ENCODE measurements around the gene MRM2.
"Not testable (repeated sequence)": the region's sequence is repeated elsewhere in the genome, so short reads cannot be mapped to it uniquely, and the experiment has no call there.

Gene MRM2

DNA sequence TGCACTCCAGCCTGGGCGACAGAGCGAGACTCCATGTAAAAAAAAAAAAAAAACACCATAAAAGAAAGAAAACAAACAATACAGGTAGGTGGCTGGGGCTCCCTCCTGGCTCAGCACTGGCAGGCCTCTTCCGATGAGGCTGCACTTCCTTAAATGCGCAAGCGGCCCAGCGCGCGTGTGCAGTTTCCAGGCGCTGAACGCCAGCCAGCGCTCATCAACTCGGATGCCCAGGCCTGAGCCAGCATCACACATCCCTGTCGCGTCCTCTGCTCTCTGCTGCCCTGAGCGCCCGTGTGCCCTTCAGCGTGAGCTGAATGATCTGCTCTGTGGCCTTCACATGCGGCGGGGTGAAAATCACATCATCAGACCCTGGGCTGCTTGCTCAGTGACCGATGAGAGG, 31.9 kb upstream of the MRM2 start:
- Mint-ChIP-seq H3K27me3 (no peaks in the 10 kb centered on the region), H3K4me3 (no peak overlapping the region), H3K36me3 (peaks cover 4% of the 10 kb centered on the region), H3K27ac (no peak overlapping the region), H3K4me1 (ENCODE audit: low read depth) (no peaks in the 10 kb centered on the region), H3K9me3 (ENCODE audit: low read depth) (no peaks in the 10 kb centered on the region)

DNA sequence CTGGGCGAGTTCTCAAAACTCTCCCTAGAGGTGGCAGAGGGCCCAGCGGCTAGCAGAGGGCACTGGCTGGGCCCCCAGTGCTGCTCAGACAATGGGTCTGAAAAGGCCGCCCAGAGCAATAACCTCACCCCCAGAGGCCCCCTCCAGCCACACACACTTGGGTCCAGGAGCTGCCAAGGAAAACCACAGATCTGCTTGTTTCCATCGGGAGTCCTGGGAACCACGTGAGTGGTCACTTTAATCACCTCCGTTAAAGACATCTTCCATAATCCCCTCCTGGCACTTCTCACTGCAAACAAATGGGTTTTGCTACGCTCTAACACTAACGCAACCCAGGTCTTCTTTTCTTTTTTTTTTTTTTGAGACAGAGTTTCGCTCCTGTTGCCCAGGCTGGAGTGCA, 30.0 kb upstream of the MRM2 start:
- Mint-ChIP-seq H3K27ac (no peak overlapping the region), H3K27me3 (no peaks in the 10 kb centered on the region), H3K9me3 (ENCODE audit: low read depth) (no peaks in the 10 kb centered on the region), H3K4me1 (ENCODE audit: low read depth) (no peaks in the 10 kb centered on the region), H3K36me3 (peaks cover 4% of the 10 kb centered on the region), H3K4me3 (no peak overlapping the region)

DNA sequence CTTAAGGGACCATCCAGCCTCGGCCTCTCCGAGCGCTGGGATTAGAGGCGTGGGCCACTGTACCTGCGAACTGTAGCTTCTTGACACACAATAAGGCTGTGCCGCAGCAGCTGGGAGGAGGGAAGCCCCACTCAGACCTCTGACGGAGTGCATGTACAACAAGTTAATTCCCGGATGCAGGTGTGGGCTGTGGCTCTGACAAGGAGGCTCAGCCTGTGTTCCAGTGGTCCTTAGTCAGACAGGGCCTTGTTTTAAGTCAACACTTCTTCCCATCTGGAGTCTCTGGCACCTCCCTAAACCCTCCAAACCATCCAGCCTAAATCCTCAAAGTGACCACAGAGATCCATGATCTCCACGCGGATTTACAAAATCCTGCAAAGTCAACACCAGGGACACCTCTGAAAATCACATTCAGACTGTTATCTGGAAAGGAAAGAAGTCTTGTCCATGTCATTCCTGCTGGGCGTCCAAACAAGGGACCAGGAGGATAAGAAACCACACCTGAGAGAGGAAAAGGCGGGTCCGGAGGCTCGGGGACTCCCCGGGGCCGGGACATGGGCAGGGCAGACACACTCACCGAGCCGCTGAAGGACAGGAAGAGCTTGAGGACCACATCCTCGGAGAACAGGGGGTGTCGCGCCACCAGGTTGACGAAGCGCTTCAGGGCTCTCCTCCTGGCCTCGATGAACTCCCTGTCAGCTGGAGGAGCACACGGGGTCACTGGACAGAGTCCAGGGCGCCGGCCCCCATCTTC, 29.4 kb upstream of the MRM2 start:
- Mint-ChIP-seq H3K27ac (no peak overlapping the region), H3K4me1 (ENCODE audit: low read depth) (no peaks in the 10 kb centered on the region)

DNA sequence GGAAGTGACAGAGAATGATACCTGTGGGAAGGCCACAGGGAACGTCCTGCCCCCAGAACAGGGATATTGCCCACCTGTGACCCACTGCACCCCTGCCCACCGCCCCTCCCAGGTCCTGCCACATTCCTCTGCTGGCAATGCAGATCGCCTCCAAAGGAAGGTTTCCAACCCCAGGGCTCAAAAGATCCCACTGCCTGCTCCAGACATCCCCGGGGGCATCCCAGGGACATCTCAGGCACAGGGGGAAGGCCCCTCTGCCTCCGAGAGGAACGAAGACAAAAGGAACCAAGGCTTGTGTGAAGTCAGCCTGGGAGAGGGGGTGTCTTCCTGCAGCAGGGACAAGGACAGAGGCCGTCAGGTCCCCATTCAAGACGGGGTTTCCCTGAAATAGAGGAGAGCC, 28.5 kb upstream of the MRM2 start:
- Mint-ChIP-seq H3K9me3 (ENCODE audit: low read depth) (no peaks in the 10 kb centered on the region), H3K36me3 (peaks cover 4% of the 10 kb centered on the region), H3K27me3 (no peaks in the 10 kb centered on the region), H3K4me3 (no peak overlapping the region), H3K4me1 (ENCODE audit: low read depth) (no peaks in the 10 kb centered on the region), H3K27ac (no peak overlapping the region)

More for the DNA sequence above, 29.4 kb upstream of the MRM2 start:
- H3K36me3 Mint-ChIP-seq, result peaks cover 4% of the 10 kb centered on the region
- H3K9me3 Mint-ChIP-seq (ENCODE audit: low read depth), result no peaks in the 10 kb centered on the region
- H3K4me3 Mint-ChIP-seq, result no peak overlapping the region
- H3K27me3 Mint-ChIP-seq, result no peaks in the 10 kb centered on the region

DNA sequence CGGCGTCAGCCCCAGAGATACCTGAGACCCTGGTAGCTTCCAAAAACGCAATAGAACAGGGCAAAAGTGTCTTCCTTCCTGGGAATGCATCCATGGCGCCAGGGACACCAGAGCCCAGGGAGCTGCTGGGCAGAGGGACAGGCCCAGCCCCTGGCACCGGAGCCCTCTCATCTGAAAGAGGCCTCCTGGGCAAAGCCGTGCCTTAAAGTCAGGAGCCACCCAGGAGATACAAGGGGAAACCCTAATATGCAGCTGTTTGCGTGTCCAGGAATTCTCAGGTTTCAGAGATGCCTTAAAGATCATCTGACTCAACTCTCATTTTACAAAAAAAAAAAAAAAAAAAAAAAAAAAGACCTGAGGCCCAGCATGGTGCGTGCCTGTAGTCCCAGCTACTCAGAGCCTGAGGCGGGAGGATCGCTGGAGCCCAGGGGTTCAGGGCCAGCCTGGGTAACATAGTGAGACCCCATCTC, 28.0 kb upstream of the MRM2 start:
- Mint-ChIP-seq H3K27me3 (no peaks in the 10 kb centered on the region), H3K4me3 (no peak overlapping the region), H3K4me1 (ENCODE audit: low read depth) (no peaks in the 10 kb centered on the region), H3K27ac (no peak overlapping the region), H3K36me3 (peaks cover 4% of the 10 kb centered on the region), H3K9me3 (ENCODE audit: low read depth) (no peaks in the 10 kb centered on the region)

DNA sequence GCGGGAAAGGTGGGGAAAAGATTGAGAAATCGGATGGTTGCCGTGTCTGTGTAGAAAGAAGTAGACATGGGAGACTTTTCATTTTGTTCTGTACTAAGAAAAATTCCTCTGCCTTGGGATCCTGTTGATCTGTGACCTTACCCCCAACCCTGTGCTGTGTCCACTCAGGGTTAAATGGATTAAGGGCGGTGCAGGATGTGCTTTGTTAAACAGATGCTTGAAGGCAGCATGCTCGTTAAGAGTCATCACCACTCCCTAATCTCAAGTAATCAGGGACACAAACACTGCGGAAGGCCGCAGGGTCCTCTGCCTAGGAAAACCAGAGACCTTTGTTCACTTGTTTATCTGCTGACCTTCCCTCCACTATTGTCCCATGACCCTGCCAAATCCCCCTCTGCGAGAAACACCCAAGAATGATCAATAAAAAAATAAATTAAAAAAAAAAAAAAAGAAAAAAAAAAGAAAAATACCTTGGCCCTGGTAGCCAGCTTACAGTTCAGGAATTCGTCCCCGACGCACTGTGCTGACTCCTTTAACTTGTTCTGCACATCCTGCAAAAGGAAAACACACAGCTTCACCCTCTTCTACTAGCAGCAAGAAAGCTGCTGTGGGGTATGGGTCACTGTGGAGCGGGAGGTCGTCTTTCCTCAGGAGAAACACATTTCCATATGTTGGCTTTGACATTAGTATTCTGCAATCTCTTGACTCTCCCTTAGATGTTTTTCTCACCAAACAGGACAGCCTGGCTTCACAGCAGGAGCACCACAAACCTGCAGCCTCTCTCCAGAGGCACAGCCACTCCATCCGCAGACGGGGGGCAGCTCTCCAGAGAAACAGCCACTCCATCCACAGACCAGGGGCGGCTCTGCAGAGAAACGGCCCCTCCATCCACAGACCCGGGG, 27.3 kb upstream of the MRM2 start:
- H3K4me3 Mint-ChIP-seq; H3K4me1 Mint-ChIP-seq (ENCODE audit: low read depth); H3K27me3 Mint-ChIP-seq; H3K27ac Mint-ChIP-seq; H3K9me3 Mint-ChIP-seq (ENCODE audit: low read depth); H3K36me3 Mint-ChIP-seq: not testable (repeated sequence)

DNA sequence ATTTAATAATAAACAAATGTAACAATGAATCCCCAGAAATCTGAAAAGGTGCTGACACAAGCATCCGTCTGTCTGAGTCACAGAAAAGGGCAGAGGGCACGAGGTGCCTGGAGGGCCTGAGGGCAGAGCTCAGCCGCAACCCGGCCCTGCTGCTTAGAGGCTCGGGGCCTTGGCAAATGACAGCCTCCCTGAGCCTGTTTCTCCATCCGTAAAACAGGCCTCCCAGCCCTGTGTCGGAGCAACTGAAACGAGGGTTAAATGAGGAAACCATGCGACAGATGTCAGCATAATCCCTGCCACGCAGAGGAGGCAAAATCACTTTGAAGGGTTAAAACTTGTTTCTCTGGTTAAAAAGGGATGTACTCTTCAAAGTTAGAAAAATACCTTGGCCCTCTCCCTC, 24.9 kb upstream of the MRM2 start:
- H3K27ac Mint-ChIP-seq, result no peak overlapping the region
- no peak overlapping the region for H3K4me3 Mint-ChIP-seq
- H3K4me1 Mint-ChIP-seq (ENCODE audit: low read depth), result peaks cover under 1% of the 10 kb centered on the region
- no peaks in the 10 kb centered on the region for H3K9me3 Mint-ChIP-seq (ENCODE audit: low read depth)
- H3K27me3 Mint-ChIP-seq, result no peaks in the 10 kb centered on the region
- H3K36me3 Mint-ChIP-seq, result peaks cover 4% of the 10 kb centered on the region

DNA sequence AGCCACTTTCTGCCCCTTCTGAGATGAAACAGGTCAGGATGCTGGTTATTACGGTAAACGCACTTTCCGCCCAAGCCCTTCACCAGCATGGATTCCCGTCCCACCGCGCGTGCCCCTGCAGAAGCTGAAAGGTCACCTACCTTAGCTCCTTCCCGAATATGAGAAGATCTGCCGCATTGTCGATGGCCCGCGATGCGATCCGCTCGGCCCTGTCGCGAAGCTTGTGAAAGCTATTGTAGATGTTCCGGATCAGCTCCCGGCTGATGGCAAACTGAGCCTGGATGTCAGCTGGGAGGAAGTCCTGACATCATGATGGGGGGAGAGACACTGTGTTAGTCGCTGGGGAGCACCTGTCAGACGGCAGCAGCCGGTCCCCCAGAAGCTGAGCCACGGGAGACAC, 22.2 kb upstream of the MRM2 start:
- H3K9me3 Mint-ChIP-seq (ENCODE audit: low read depth), result no peaks in the 10 kb centered on the region
- no peak overlapping the region for H3K4me3 Mint-ChIP-seq
- peaks cover 8% of the 10 kb centered on the region for H3K4me1 Mint-ChIP-seq (ENCODE audit: low read depth)
- no peak overlapping the region for H3K27ac Mint-ChIP-seq
- H3K27me3 Mint-ChIP-seq, result no peaks in the 10 kb centered on the region
- H3K36me3 Mint-ChIP-seq, result peaks cover 2% of the 10 kb centered on the region

DNA sequence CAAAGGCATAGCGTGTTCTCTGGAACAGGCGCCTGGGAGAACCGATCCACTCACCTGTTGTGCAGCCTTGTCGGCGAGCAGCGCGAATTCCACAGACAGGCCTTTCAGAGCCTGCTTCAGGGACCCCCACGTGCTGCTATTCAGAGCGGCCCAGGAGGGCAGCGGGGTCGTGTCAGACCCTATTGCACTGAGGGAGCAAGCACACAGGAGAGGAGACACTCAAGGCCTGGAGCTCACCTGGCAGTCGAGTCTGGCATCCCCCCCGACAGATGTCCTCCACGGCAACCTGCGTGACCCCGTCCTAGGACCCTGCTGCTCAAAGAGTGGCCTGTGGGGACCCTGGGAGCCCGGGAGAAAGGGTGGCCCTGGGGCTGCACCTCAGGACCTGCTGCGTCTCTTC, 21.2 kb upstream of the MRM2 start:
- Mint-ChIP-seq H3K4me3 (no peak overlapping the region), H3K27ac (no peak overlapping the region), H3K4me1 (ENCODE audit: low read depth) (peaks cover 8% of the 10 kb centered on the region), H3K27me3 (no peaks in the 10 kb centered on the region), H3K36me3 (peaks cover 2% of the 10 kb centered on the region), H3K9me3 (ENCODE audit: low read depth) (no peaks in the 10 kb centered on the region)

DNA sequence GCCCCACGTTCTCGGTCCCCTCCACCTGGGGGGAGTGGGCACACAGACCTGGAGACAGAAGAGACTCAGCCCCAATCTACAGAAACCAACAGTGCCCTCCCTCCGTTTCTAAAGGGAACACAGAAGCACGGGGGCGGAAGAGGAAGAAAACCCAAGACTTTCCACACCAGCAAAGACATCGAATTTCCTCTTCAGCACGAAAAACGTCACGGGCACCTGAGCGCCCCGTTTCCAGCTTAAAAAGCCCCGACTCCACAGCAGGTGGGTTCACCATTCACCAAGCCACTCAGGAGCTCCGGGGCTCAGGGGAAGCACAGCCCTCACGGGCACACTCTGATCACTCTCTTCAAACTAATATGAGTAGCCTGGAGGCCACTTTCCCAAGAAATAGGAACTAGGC, 19.6 kb upstream of the MRM2 start:
- Mint-ChIP-seq H3K9me3 (ENCODE audit: low read depth) (no peaks in the 10 kb centered on the region), H3K27me3 (no peaks in the 10 kb centered on the region), H3K4me3 (peak overlapping the region; percentile 71), H3K4me1 (ENCODE audit: low read depth) (peaks cover 8% of the 10 kb centered on the region), H3K27ac (peak overlapping the region; percentile 85), H3K36me3 (peaks cover 2% of the 10 kb centered on the region)

DNA sequence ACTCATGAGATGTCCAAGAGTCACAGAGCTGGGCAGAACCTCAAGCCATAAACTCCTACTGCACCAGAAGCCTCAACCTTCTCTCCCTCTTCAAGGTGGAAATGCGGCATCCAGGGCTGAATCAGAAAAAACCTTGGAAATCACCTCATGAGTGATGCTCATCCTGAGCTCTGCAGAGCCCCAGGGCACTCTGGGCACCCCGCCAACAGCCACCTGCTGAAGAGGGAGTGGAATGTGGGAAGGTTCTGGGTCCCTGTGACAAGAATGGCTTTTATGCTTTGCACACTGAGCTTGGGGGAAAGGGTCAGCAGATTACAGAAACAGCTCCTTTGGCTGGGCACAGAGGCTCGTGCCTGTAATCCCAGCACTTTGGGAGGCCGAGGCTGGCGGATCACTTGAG, 18.8 kb upstream of the MRM2 start:
- H3K27ac Mint-ChIP-seq, result no peak overlapping the region
- H3K4me1 Mint-ChIP-seq (ENCODE audit: low read depth), result peaks cover 8% of the 10 kb centered on the region
- H3K27me3 Mint-ChIP-seq, result no peaks in the 10 kb centered on the region
- H3K4me3 Mint-ChIP-seq, result no peak overlapping the region
- H3K36me3 Mint-ChIP-seq, result peaks cover 2% of the 10 kb centered on the region
- no peaks in the 10 kb centered on the region for H3K9me3 Mint-ChIP-seq (ENCODE audit: low read depth)

DNA sequence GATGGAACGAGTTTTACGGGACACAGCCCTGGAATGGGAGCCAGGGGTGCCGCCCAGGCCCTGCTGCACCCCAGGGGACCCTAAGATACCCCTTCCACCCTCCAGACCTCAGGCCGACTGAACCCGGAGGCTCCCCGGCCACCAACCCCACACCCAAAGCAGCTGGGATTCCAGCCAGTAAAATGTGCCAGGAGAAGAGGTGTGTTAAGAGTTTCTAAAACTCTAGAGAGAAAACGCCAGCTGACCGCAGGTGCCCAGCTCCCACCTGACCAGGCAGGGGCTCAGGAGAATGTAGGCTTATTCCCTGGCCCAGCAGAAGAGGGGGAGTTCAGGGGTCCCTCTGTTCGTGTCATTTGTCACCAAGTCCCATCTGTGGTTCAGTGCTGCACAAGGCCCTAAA, 17.5 kb upstream of the MRM2 start:
- H3K4me1 Mint-ChIP-seq (ENCODE audit: low read depth), result peaks cover 8% of the 10 kb centered on the region
- H3K4me3 Mint-ChIP-seq, result no peak overlapping the region
- peaks cover 2% of the 10 kb centered on the region for H3K36me3 Mint-ChIP-seq
- H3K27ac Mint-ChIP-seq, result no peak overlapping the region
- no peaks in the 10 kb centered on the region for H3K27me3 Mint-ChIP-seq
- H3K9me3 Mint-ChIP-seq (ENCODE audit: low read depth), result no peaks in the 10 kb centered on the region

DNA sequence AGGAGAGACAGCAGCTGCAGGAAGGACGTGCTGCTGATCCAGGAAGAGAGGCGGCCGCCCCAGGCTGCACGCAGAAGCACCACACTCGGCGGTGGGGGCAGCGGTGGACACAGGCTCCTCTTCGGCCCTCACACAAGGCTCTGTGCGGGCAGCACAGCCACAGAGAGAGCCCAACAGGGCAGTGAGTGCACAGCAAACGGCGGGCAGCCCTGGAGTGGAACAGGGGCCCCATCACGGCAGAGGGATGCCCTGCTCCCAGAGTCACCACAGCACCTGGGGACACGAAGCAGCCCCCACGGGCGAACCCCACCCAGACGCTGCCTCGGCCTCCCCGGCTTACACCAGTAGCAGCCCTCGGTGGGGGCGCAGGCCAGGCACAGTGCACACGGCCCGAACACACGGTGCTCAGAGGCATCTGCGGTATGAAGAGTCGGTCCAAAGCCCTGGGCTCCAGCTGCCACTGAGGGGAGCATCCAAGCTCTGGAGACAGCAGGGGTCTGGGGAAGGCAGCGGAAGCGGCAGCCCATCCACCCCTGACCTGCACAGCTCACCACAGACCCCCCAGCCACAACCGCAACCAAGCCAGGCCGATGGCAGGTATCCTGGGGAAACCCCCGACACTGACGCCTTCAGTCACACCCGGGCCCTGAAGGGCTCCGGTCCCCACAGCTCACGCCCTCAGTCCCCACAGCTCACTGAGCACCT, 16.8 kb upstream of the MRM2 start:
- Mint-ChIP-seq H3K4me1 (ENCODE audit: low read depth) (peaks cover 8% of the 10 kb centered on the region), H3K4me3 (no peak overlapping the region), H3K27ac (no peak overlapping the region), H3K36me3 (peaks cover 2% of the 10 kb centered on the region), H3K27me3 (no peaks in the 10 kb centered on the region), H3K9me3 (ENCODE audit: low read depth) (no peaks in the 10 kb centered on the region)

DNA sequence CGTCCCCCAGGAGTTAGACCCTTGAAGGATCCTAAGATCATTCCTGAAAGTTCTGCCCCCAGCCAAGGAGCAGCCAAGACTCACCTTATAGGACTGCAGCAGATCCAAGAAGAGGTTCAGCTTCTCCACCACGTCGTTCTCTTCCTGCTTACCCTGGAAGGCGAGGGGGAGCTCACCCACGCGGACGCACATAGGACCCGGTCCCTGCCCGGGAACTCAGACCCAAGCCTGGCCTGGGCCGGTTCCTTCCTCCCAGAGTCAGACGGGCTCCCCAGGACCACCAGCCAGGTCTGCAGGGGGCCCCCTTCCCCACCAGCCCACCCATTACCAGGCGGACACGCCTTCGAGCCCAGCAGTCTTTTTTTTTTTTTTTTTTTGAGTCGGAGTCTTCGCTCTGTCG, 15.6 kb upstream of the MRM2 start:
- Mint-ChIP-seq H3K36me3 (peaks cover 2% of the 10 kb centered on the region), H3K27me3 (no peaks in the 10 kb centered on the region), H3K27ac (no peak overlapping the region), H3K4me3 (no peak overlapping the region), H3K9me3 (ENCODE audit: low read depth) (no peaks in the 10 kb centered on the region), H3K4me1 (ENCODE audit: low read depth) (peaks cover 11% of the 10 kb centered on the region)

DNA sequence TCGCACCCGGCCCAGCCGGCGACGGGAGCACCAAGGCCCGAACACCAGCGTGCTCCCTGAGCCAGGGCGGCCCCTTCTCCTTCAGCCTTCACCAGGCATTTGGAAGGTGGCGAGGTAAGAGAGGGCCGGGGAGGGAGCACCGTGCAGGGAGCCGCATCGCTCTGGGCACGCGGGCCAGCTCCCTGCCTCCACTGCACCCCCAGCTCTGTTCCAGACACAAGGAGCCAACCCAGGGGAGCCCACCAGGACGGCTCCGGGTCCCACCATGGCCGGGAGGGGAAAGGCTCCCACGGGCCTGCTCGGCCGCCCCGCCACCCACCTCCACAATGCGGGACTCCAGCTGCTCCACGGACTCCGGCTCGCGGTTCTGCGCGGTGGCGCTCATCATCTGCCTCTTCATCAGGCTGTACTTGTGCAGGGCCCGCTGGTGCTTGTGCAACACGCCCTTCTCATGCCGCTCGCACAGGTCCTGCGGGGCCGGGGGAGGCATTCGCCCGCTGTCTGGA, 15.1 kb upstream of the MRM2 start:
- Mint-ChIP-seq H3K27ac (no peak overlapping the region), H3K4me3 (no peak overlapping the region), H3K9me3 (ENCODE audit: low read depth) (no peaks in the 10 kb centered on the region), H3K27me3 (no peaks in the 10 kb centered on the region), H3K4me1 (ENCODE audit: low read depth) (peaks cover 11% of the 10 kb centered on the region), H3K36me3 (peaks cover 2% of the 10 kb centered on the region)
